Loucy (cell line): ENCODE data around the gene TMEM25.
"Not testable (repeated sequence)": the region's sequence is repeated elsewhere in the genome, so short reads cannot be mapped to it uniquely, and the experiment has no call there.

Experiments used
- H2AFZ ChIP-seq: fragments of 200-600 bp; sonication (generic); 2 replicates; pipeline ENCODE4 v1.6.0; 2016; ENCODE audit warnings: antibody characterized with exemption, mild to moderate bottlenecking, low read length, moderate library complexity
- H3F3A ChIP-seq: fragments of 200-600 bp; 2 replicates; pipeline ENCODE4 v1.6.0; 2016; ENCODE audit warnings: antibody characterized with exemption, low read depth, mild to moderate bottlenecking
- H3K27me3 ChIP-seq: fragments of 200-600 bp; sonication (generic); 2 replicates; pipeline ENCODE4 v1.6.1; 2014; ENCODE audit warnings: low read length, mild to moderate bottlenecking; ENCODE audit not compliant: insufficient read depth, poor library complexity, severe bottlenecking
- H3K36me3 ChIP-seq: fragments of 200-600 bp; sonication (generic); 2 replicates; pipeline ENCODE4 v1.6.1; 2016; ENCODE audit warnings: low read length; ENCODE audit not compliant: insufficient read depth
- H3K4me1 ChIP-seq: fragments of 200-600 bp; sonication (generic); 2 replicates; pipeline ENCODE4 v1.5.1; 2014; ENCODE audit warnings: low read length, mild to moderate bottlenecking; ENCODE audit not compliant: insufficient read depth, poor library complexity, severe bottlenecking
- H3K4me2 ChIP-seq: fragments of 200-600 bp; sonication (generic); 2 replicates; pipeline ENCODE4 v1.6.0; 2014; ENCODE audit warnings: antibody characterized with exemption, low read length, low read depth, mild to moderate bottlenecking; ENCODE audit not compliant: poor library complexity, severe bottlenecking
- H3K4me3 ChIP-seq: fragments of 200-600 bp; sonication (generic); 2 replicates; pipeline ENCODE4 v1.5.1; 2014; ENCODE audit warnings: low read length, mild to moderate bottlenecking, mixed read lengths; ENCODE audit not compliant: poor library complexity, severe bottlenecking
- H3K79me2 ChIP-seq: fragments of 200-600 bp; sonication (generic); 2 replicates; pipeline ENCODE4 v1.6.1; 2014; ENCODE audit warnings: low read length; ENCODE audit not compliant: insufficient read depth
- H3K9ac ChIP-seq: fragments of 200-600 bp; sonication (generic); 2 replicates; pipeline ENCODE4 v1.6.0; 2014; ENCODE audit warnings: mild to moderate bottlenecking, low read depth, low read length, moderate library complexity; ENCODE audit not compliant: poor library complexity, severe bottlenecking
- H3K9me2 ChIP-seq: fragments of 200-600 bp; sonication (generic); replicated peaks from 2 replicates; pipeline ENCODE4 v1.6.1; 2016; ENCODE audit warnings: low read depth, low read length, mixed read lengths
- H3K9me3 ChIP-seq: fragments of 200-600 bp; sonication (generic); 2 replicates; pipeline ENCODE4 v1.6.1; 2014; ENCODE audit warnings: mild to moderate bottlenecking, antibody characterized with exemption, low read length, low read depth; ENCODE audit not compliant: insufficient read depth
- H4K20me1 ChIP-seq: fragments of 200-600 bp; sonication (generic); 2 replicates; pipeline ENCODE4 v1.6.0; 2014; ENCODE audit warnings: antibody characterized with exemption, low read length, mild to moderate bottlenecking; ENCODE audit not compliant: insufficient read depth, poor library complexity, severe bottlenecking
- CTCF ChIP-seq: fragments of 200-600 bp; sonication (generic); conservative IDR thresholded peaks from 2 replicates; pipeline ENCODE4 v1.5.1; 2014; ENCODE audit warnings: mild to moderate bottlenecking, antibody characterized with exemption, low read length
- EZH2phosphoT487 ChIP-seq: fragments of 200-600 bp; IDR thresholded peaks from 2 replicates; pipeline ENCODE4 v1.6.1; 2018; ENCODE audit warnings: antibody characterized with exemption, mild to moderate bottlenecking, moderate library complexity, borderline replicate concordance

TMEM25 gene

GRCh38 chr11:118530683-118531596 lies at the start of gene TMEM25:
TSS of gene TMEM25 (plus strand) at chr11:118531192. CDS start at chr11:118531802, 610 bp downstream.
- no peaks in the 10 kb centered on the region for H3K36me3 ChIP-seq
- H3K27me3 ChIP-seq = no peaks in the 10 kb centered on the region
- H3K9ac ChIP-seq = peak within 1 kb of the TSS; percentile 63
- H3K9me2 ChIP-seq = no peaks in the 10 kb centered on the region
- no peaks in the 10 kb centered on the region for H4K20me1 ChIP-seq
- H3F3A ChIP-seq = 0 out of 2 replicates have a peak, but pooled peaks cover 3% of the 10 kb centered on the region
- peak within 1 kb of the TSS; percentile 93 for H2AFZ ChIP-seq
- peak within 1 kb of the TSS; percentile 97 for H3K4me3 ChIP-seq
- peaks cover 12% of the 10 kb centered on the region; the same call in 1 of the 2 replicates for H3K79me2 ChIP-seq
- H3K4me1 ChIP-seq = peaks cover 17% of the 10 kb centered on the region
- H3K4me2 ChIP-seq = peak within 1 kb of the TSS; percentile 81
- TF ChIP-seq CTCF (no peak), EZH2phosphoT487 (no peak)
- no peaks in the 10 kb centered on the region for H3K9me3 ChIP-seq

GRCh38 chr11:118481238-118481637 lies 49.8 kb upstream of the TMEM25 start:
- H3K79me2 ChIP-seq, H3K9ac ChIP-seq, H3K9me3 ChIP-seq, H3K4me3 ChIP-seq, H3F3A ChIP-seq, H4K20me1 ChIP-seq, H3K4me2 ChIP-seq, H3K9me2 ChIP-seq, H3K27me3 ChIP-seq, H3K4me1 ChIP-seq, H2AFZ ChIP-seq: not testable (repeated sequence)
- H3K36me3 ChIP-seq = peaks cover 90% of the 10 kb centered on the region

GRCh38 chr11:118484405-118484804 lies 46.6 kb upstream of the TMEM25 start:
- H3K36me3 ChIP-seq = peaks cover 80% of the 10 kb centered on the region
- no peak overlapping the region for H3K4me2 ChIP-seq
- TF ChIP-seq EZH2phosphoT487 (no peak), CTCF (no peak)
- no peaks in the 10 kb centered on the region for H3K27me3 ChIP-seq
- no peak overlapping the region for H2AFZ ChIP-seq
- H4K20me1 ChIP-seq = no peaks in the 10 kb centered on the region
- no peaks in the 10 kb centered on the region for H3K79me2 ChIP-seq
- H3K9me3 ChIP-seq = no peaks in the 10 kb centered on the region
- no peaks in the 10 kb centered on the region for H3K4me1 ChIP-seq
- peaks cover 6% of the 10 kb centered on the region; the same call in 1 of the 2 replicates for H3F3A ChIP-seq
- no peak overlapping the region for H3K4me3 ChIP-seq
- H3K9me2 ChIP-seq = no peaks in the 10 kb centered on the region
- no peak overlapping the region for H3K9ac ChIP-seq
